Spleen (tissue), 7 donors: ENCODE measurements around the gene HEATR5B.

Experiments used
- POLR2AphosphoS5 ChIP-seq, 3 donors: sonication (generic); formaldehyde crosslinking; IDR thresholded peaks; one replicate each; pipeline ENCODE4 v1.5.1; 2017; ENCODE audit warnings: antibody characterized with exemption in 3 of 3
- TF ChIP-seq, protein P1 (sequence below), 11 experiments: fragments of 200-600 bp in 7 of 11; fragments of 450-650 bp in 4 of 11; sonication (generic) in 4 of 11; IDR thresholded peaks in 8 of 11; conservative IDR thresholded peaks in 3 of 11; 1 replicate in 7 of 11; 2 replicates in 4 of 11; pipeline versions ENCODE4 v1.4.0 to v1.8.0; 2016 to 2021; ENCODE audit warnings: antibody characterized with exemption in 11 of 11, inconsistent platforms in 4 of 11, mild to moderate bottlenecking in 1 of 11
- donor health status: DM: no; HTN: no; CAD: no; lungs with moderate emphysema.
- donor health status: DM: no; HTN: no; CAD: no.
- donor health status: DM: no; HTN: no; CAD: no.

DNA sequence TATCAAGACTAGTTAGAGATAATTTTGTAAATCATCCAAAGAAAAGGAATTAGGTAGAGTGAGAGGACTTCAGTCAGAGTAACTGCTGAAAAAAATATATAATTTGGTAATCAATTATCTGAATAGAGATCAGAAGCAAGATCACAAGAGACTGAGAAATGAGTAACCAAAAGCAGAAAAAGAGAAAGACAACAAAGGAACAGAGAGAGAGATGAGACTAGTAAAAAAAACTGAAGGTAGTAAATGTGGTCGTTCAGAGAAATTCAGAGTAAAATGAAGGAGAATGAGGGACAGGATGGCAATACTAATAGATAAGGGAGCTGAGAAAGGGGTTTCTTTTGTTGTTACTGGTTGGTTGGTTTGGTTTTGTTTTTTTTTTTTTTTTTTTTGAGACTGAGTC lies 134.3 kb downstream of the HEATR5B start:
- TF ChIP-seq, protein P1, sequence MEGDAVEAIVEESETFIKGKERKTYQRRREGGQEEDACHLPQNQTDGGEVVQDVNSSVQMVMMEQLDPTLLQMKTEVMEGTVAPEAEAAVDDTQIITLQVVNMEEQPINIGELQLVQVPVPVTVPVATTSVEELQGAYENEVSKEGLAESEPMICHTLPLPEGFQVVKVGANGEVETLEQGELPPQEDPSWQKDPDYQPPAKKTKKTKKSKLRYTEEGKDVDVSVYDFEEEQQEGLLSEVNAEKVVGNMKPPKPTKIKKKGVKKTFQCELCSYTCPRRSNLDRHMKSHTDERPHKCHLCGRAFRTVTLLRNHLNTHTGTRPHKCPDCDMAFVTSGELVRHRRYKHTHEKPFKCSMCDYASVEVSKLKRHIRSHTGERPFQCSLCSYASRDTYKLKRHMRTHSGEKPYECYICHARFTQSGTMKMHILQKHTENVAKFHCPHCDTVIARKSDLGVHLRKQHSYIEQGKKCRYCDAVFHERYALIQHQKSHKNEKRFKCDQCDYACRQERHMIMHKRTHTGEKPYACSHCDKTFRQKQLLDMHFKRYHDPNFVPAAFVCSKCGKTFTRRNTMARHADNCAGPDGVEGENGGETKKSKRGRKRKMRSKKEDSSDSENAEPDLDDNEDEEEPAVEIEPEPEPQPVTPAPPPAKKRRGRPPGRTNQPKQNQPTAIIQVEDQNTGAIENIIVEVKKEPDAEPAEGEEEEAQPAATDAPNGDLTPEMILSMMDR (IDR thresholded peaks at IDR 0.05 in 8 of 11, conservative IDR thresholded peaks at IDR 0.05 in 3 of 11): no peak
- TF ChIP-seq POLR2AphosphoS5 (IDR thresholded peaks at IDR 0.05): no peak
